Kidney (tissue), 14 donors: ENCODE results near the gene ANKRD17. TPM values are rescaled to one million over a fixed set of nuclear protein-coding genes. Genes with fewer than 3 reads are reported as not detected.
A peak's percentile ranks its signal among the peaks of the same experiment; 100 is the strongest.

Experiments used
- DNase-seq, 5 donors: peaks; one replicate each; pipeline ENCODE4 v3.0.0-alpha.2; 2013 to 2020
- FAIRE-seq: peaks from 2 replicates; lab custom pipeline; 2012; peaks lifted over from hg19 to GRCh38; lab: Jason Lieb, UNC
- H3K27ac ChIP-seq, 2 donors: one replicate each; pipeline ENCODE4 v1.7.0; 2013; ENCODE audit warnings: low read depth in 2 of 2, low read length in 2 of 2, inconsistent platforms in 1 of 2
- H3K27me3 ChIP-seq: one replicate; pipeline ENCODE4 v1.7.1; 2013; ENCODE audit warnings: low read length, inconsistent platforms; ENCODE audit not compliant: control insufficient read depth, insufficient read depth
- H3K36me3 ChIP-seq, 3 donors: one replicate each; pipeline versions ENCODE4 v1.7.0 to v1.7.1; 2013; ENCODE audit warnings: low read length in 3 of 3, control low read depth in 1 of 3, inconsistent platforms in 1 of 3; ENCODE audit not compliant: insufficient read depth in 3 of 3, control insufficient read depth in 2 of 3
- H3K4me1 ChIP-seq, 3 donors: one replicate each; pipeline versions ENCODE4 v1.7.0 to v1.7.1; 2013; ENCODE audit warnings: low read length in 3 of 3, inconsistent platforms in 1 of 3, low read depth in 1 of 3; ENCODE audit not compliant: control insufficient read depth in 2 of 3, insufficient read depth in 2 of 3
- H3K4me3 ChIP-seq, 3 donors: one replicate each; pipeline versions ENCODE4 v1.7.0 to v1.8.1; 2013; ENCODE audit warnings: low read length in 3 of 3, control low read depth in 1 of 3, inconsistent platforms in 1 of 3
- H3K9ac ChIP-seq, 3 donors: one replicate each; pipeline versions ENCODE4 v1.7.0 to v1.7.1; 2013; ENCODE audit warnings: low read length in 3 of 3, control low read depth in 1 of 3, inconsistent platforms in 1 of 3
- H3K9me3 ChIP-seq, 3 donors: one replicate each; pipeline versions ENCODE4 v1.7.0 to v1.7.1; 2013; ENCODE audit warnings: low read length in 3 of 3, control low read depth in 1 of 3, inconsistent platforms in 1 of 3; ENCODE audit not compliant: control insufficient read depth in 2 of 3, insufficient read depth in 1 of 3
- intact Hi-C: fragments of 100-400 bp; cut with DNase I; formaldehyde crosslinking; loops from one replicate; pipeline ENCODE4 v1.11.1; 2022
- polyA plus RNA-seq: library from polyadenylated mRNA; stranded (reverse); fragments of 350-450 nt; fragmentation: Illumina TruSeq; extraction: RNeasy Lipid Tissue Mini Kit (QIAGEN cat#74804); gene quantifications from one replicate; pipeline ENCODE4 v1.2.3, GENCODE V29; 2014; ENCODE audit warnings: low read depth, low replicate concordance; ENCODE audit not compliant: insufficient read depth
- total RNA-seq: library from RNA; stranded (reverse); fragmentation: NEBNext Ultra II Directional; extraction: Animal tissue kit (Norgen Biotek cat#: 25700); gene quantifications from one replicate; pipeline ENCODE4 v1.2.1, GENCODE V29; 2021
- TF ChIP-seq, protein P1 (sequence below): IDR thresholded peaks from 3 replicates; pipeline ENCODE4 v1.5.1; 2012; ENCODE audit warnings: mild to moderate bottlenecking, moderate library complexity, borderline replicate concordance; ENCODE audit not compliant: insufficient read depth; ENCODE audit errors: extremely low read depth
- donor health status: control.
- donor health status: control.
- donor health status: control.
- donor health status: control.
- donor health status: control.
- donor health status: DM: yes; HTN: yes; CAD: no.
- donor health status: Normal renal cell carcinoma (clear cell type).

The ANKRD17 gene
- total and polyA plus RNA-seq, 2 donors from 2014 or later: 13.3 to 67.7 TPM

DNA sequence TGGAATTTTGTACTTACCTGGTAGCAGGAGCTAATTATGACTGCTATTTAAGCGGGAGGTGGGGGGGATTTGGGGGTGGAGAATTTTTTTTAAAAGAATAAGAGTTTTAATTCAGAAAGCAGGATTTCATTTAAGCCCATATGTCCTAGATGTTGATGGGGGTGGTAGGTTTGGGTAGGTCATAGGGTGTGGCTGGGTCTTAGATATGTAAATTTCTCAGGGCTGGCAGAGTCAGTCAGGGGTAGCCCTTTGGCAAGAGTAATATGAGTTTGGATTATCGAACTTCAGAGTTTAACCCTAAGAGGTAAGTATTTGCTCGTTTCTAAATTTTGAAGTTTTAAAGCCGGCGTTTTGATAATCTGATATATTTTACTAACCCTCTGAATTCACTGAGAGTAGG, 153.9 kb downstream of the ANKRD17 start:
- no peak overlapping the region for H3K27ac ChIP-seq
- TF ChIP-seq, protein P1, sequence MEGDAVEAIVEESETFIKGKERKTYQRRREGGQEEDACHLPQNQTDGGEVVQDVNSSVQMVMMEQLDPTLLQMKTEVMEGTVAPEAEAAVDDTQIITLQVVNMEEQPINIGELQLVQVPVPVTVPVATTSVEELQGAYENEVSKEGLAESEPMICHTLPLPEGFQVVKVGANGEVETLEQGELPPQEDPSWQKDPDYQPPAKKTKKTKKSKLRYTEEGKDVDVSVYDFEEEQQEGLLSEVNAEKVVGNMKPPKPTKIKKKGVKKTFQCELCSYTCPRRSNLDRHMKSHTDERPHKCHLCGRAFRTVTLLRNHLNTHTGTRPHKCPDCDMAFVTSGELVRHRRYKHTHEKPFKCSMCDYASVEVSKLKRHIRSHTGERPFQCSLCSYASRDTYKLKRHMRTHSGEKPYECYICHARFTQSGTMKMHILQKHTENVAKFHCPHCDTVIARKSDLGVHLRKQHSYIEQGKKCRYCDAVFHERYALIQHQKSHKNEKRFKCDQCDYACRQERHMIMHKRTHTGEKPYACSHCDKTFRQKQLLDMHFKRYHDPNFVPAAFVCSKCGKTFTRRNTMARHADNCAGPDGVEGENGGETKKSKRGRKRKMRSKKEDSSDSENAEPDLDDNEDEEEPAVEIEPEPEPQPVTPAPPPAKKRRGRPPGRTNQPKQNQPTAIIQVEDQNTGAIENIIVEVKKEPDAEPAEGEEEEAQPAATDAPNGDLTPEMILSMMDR: no peak
- H3K36me3 ChIP-seq: peaks cover 6 to 17% (median 12%) of the 10 kb centered on the region in 3 donors
- no peak for DNase-seq
- intact Hi-C loops: no loop called here
- no peaks in the 10 kb centered on the region for H3K9me3 ChIP-seq
- no peak overlapping the region for H3K4me3 ChIP-seq
- H3K4me1 ChIP-seq: no peaks in the 10 kb centered on the region
- no peak for FAIRE-seq
- no peak overlapping the region for H3K9ac ChIP-seq
- H3K27me3 ChIP-seq: no peaks in the 10 kb centered on the region

DNA sequence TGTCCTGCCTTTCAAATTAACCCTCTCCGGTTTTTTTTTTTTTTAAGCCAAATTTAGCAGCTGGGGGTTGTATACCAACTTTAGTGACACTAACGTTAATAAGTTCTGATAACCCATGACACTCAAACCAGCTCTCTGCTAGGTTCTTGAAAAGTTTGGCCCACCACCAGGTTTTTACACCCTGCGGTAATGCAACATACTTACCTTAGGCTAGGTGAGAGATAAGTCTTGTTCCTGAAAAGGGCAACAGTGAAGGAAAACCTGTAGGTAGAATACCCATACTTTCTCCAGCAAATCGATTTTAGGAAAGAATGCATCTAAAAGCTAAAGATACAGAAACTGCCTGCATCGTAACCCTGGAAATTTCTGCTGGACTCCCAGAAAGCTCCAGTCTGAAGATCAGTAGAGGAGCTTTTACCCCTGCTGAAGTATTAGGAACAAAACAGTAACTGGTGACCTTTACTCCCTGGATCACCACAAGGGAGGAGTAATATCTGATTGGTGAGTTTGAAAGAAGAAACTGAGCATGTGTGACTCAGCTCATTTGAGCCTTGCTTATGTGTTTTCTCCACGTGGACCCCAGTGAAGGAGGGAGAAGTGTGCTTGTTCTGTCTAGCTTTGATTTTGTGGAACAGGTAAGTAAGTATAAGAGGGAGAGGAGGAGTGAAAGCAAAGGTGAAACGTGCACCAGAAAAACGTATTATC, 154.6 kb downstream of the ANKRD17 start:
- Histone ChIP-seq H3K4me1 (no peaks in the 10 kb centered on the region), H3K9me3 (no peaks in the 10 kb centered on the region), H3K36me3 (peaks cover 5 to 11% (median 7%) of the 10 kb centered on the region in 3 donors), H3K4me3 (peak overlapping the region in 2 of 3 donors; percentile 9 to 31), H3K9ac (no peak overlapping the region), H3K27ac (no peak overlapping the region), H3K27me3 (no peaks in the 10 kb centered on the region)
- TF ChIP-seq, protein P1: no peak
- FAIRE-seq (no peak), DNase-seq (no peak)
- intact Hi-C loops: no loop called here

DNA sequence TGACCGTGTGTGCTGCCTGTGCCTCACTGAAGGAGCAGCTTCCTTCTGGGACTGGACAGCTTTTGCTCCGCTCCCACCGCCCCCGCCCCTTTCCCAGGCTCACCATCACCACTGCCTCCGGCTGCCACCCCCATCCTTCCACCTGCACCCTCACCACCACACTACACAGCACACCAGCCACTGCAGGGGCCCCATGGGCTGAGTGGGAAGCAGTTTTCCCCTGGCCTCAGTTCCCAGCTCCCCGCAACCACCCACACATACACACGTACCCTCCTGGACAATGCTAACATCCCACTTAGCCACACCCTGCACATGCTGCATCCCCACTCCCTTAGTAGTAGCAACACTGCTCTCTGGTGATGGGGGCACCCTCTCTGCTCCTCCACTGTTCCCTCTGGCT, 159.5 kb downstream of the ANKRD17 start:
- Histone ChIP-seq H3K27ac (no peak overlapping the region), H3K9me3 (no peaks in the 10 kb centered on the region), H3K4me3 (no peak overlapping the region), H3K9ac (no peak overlapping the region), H3K4me1 (no peaks in the 10 kb centered on the region), H3K36me3 (peaks cover 12 to 21% (median 18%) of the 10 kb centered on the region in 3 donors), H3K27me3 (no peaks in the 10 kb centered on the region)
- FAIRE-seq: no peak
- no peak for DNase-seq
- intact Hi-C loops: no loop called here
- TF ChIP-seq, protein P1: no peak
